Stimulated activated CD4-positive, alpha-beta T cell treated with anti-CD3 and anti-CD28 coated beads, Interleukin-4, amount 100 ng/mL, for 4 hours (primary cell): ENCODE data around the gene IFI27L1.

Source experiments
- DNase-seq, 2 experiments: peaks; one replicate each; pipeline ENCODE4 v3.0.0-alpha.2; 2020

Gene IFI27L1

GRCh38 chr14:94139006-94139405 lies 57.9 kb downstream of the IFI27L1 start:
- no peak for DNase-seq

GRCh38 chr14:94139421-94139820 lies 58.3 kb downstream of the IFI27L1 start:
- DNase-seq = no peak

- DNase-seq = no peak
Observed at GRCh38 chr14:94142247-94142646, 61.1 kb downstream of the IFI27L1 start.

GRCh38 chr14:94142836-94143235 lies 61.7 kb downstream of the IFI27L1 start:
- DNase-seq = no peak

GRCh38 chr14:94143239-94143638 lies 62.1 kb downstream of the IFI27L1 start:
- no peak for DNase-seq

GRCh38 chr14:94143711-94144110 lies 62.6 kb downstream of the IFI27L1 start:
- no peak for DNase-seq

GRCh38 chr14:94144765-94145164 lies 63.7 kb downstream of the IFI27L1 start:
- no peak for DNase-seq

- no peak for DNase-seq
Observed at GRCh38 chr14:94145902-94146527, 64.9 kb downstream of the IFI27L1 start.
